22Rv1 (cell line): ENCODE data around the gene SLIT3.

Experiments used
- ZFX ChIP-seq: fragments of 450-650 bp; IDR thresholded peaks from 2 replicates; pipeline ENCODE4 v1.6.1; 2017; ENCODE audit warnings: antibody characterized with exemption, borderline replicate concordance
- TF ChIP-seq, protein P1 (sequence below): fragments of 450-650 bp; IDR thresholded peaks from 2 replicates; pipeline ENCODE4 v1.5.1; 2017; ENCODE audit warnings: mild to moderate bottlenecking

DNA sequence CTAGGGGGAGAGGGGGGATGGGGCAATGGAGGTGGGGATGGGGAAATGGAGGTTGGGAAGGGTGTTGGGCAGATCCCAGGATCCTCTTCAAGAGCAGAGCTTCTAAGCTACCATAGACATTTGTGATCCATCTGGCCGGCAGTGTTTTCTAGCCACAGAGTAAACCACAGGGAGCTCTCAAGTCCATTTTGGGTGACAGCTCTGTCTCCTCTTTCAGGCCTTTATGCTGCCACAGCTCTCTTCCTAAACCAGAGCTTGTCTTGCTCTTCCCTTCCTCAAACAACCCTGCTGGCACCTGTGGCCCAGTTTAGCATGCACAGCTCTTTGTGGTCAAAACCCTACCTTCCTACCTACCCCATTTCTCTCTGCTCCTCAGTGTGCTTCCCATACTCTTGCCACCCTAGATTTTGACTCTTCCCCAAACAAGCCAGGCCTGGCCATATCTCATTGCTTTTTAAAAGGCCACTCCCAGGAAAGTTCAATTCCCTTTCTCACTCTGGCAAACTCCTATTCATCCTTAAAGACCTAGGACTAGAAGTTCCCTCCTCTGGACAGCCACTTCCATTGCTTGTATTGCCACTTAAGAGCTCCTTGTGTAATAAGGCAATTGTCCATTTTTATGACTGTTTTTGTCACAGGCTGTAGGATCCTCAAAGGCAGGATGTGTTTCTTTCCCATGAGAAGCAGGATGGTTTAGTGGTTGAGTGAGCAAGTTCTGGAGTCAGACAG is 637.5 kb downstream of the SLIT3 start:
- TF ChIP-seq, protein P1, sequence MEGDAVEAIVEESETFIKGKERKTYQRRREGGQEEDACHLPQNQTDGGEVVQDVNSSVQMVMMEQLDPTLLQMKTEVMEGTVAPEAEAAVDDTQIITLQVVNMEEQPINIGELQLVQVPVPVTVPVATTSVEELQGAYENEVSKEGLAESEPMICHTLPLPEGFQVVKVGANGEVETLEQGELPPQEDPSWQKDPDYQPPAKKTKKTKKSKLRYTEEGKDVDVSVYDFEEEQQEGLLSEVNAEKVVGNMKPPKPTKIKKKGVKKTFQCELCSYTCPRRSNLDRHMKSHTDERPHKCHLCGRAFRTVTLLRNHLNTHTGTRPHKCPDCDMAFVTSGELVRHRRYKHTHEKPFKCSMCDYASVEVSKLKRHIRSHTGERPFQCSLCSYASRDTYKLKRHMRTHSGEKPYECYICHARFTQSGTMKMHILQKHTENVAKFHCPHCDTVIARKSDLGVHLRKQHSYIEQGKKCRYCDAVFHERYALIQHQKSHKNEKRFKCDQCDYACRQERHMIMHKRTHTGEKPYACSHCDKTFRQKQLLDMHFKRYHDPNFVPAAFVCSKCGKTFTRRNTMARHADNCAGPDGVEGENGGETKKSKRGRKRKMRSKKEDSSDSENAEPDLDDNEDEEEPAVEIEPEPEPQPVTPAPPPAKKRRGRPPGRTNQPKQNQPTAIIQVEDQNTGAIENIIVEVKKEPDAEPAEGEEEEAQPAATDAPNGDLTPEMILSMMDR: no peak
- no peak for TF ChIP-seq ZFX
